ENCODE data around the gene CACUL1.

Gene CACUL1

GRCh38 chr10:118735294-118735693 lies 19.5 kb downstream of the CACUL1 start:
- DNase-seq = no peak

GRCh38 chr10:118734475-118734874 lies 20.3 kb downstream of the CACUL1 start:
- no peak for DNase-seq

GRCh38 chr10:118732245-118733165 lies 22.3 kb downstream of the CACUL1 start:
- no peak for DNase-seq

DNA sequence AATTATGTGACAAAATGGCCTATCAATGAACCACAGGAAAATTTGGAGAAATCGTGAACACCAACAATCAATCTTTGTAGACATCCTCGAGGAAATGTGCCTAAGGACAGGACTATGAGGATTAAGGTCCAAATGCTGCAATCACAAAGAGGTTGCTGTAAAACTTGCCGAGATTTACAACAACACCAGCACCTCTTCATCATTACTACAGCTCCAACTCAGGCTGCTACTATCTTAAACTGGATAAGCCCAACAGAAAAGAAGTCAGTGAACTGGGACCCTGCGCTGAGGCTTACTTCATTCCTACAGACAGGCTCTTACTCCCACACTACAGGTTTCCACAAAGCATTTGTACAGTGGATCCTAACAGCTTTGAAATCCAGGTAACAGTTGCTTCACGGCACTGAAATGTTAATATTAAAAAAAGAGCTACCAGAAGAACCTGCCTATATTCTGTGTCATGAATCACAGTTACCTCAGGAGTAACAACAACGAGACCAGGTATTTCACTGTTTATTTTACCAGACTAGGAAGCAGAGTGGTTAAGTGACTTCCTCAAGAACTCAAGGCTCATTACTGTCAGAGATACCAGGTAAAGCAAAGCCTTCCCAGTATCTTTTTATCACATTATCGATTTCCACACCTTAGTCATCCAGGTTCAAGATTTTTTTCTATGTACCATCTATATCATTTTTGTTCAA lies 23.9 kb downstream of the CACUL1 start:
- DNase-seq = no peak

GRCh38 chr10:118729641-118730258 lies 25.0 kb downstream of the CACUL1 start:
- DNase-seq = peak in 1 of 58 donors; percentile 27

GRCh38 chr10:118729200-118729599 lies 25.6 kb downstream of the CACUL1 start:
- no peak for DNase-seq

GRCh38 chr10:118725886-118726500 lies 28.8 kb downstream of the CACUL1 start:
- DNase-seq = no peak

DNA sequence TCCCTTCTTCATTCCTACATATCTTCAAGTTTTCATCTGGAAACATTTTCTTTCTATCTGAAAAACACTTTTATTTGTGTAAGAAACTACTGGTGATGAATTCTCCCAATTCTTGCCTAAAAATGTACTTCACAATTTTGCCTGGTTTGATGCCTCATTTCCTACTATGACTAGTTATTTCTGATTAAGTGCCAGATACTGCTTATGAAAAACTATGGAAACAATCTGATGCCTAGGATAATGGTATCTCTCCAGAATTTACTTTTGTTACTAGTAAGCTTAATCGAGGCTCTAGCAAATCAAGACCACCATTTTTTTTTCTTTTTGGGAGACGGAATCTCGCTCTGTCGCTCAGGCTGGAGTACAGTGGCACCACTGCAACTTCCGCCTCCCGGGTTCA lies 31.3 kb downstream of the CACUL1 start:
- DNase-seq = no peak

- no peak for DNase-seq
Measured at GRCh38 chr10:118721539-118721876, 33.3 kb downstream of the CACUL1 start.

DNA sequence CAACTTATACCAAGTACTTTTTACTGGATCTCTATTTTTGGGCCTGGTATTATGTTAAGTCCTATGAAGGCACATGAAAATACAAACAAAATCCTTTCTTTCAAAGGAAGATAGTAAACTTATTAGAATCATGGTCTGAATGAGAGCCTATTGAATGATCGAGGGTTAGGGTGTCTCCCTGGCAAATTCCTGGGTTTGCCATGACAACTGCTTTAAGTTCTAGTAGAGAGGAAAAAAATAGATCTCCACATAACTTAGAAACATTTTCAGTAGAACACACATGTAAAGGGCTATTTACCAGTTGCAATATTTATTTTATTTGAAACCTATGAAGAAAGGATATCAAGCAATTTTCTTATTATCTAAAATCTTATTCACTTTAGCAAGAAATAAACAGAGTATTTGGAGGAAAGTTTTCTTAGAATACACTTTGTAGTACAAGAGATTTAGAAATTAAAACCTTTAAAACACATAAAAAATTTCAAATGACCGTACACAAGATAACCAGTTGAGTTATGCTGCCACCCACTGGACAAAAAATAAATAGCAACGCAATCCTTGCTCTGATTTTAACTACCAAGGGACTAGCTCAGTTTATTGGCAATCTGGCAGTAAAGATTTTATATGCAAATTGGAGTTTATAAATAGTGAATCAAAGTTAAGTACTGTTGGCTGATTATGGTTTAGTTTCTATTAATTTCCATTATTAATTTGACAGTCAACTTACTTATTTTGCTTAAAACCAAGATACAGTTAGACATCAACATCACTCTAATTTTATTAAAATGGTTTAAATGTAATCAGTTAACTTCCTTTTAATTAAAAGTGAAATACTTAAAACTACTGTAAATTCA lies 33.9 kb downstream of the CACUL1 start:
- peak in 22 of 58 donors; percentile 2 to 75 (median 25) for DNase-seq

- DNase-seq = no peak
Measured at GRCh38 chr10:118714366-118714765, 40.4 kb downstream of the CACUL1 start.

GRCh38 chr10:118712930-118713634 lies 41.7 kb downstream of the CACUL1 start:
- DNase-seq = no peak

GRCh38 chr10:118712080-118712479 lies 42.7 kb downstream of the CACUL1 start:
- DNase-seq = no peak

- DNase-seq = no peak
Measured at GRCh38 chr10:118710487-118710886, 44.3 kb downstream of the CACUL1 start.

DNA sequence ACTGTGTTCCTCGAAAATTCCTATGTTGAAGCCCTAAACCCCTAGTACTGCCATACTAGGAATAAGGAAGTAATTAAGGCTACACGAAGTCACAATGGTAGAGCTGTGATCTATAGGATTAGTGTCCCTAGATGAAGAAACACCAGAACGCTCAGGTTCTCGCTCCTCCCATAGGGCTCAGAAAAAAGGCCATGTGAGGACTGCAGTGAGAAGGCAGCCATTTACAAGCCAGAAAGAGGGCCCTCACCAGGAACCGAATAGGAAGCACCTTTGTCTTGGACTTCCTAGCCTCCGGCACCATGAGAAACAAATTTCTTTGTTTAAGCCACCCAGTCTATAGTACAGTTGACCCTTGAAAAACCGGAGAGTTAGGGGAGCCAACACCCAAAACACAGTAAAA lies 46.2 kb downstream of the CACUL1 start:
- no peak for DNase-seq

DNA sequence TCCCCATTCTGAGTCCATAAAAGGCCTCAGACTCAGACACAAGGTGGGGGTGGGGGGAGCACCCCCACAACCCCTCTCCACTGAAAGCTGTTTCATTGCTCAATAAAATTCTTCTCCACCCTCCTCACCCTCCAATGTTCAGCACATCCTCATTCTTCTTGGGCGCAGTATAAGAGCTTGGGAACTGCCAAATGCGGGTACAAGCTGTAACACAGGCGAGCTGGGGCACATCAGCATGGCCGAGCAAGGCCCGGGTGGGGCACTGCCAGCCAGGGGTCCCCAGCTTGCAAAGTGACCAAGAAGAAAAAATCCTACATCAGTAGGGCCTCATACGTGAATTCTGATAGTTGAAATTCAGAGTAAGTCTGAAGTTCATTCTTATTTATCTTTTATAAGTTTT lies 50.1 kb downstream of the CACUL1 start:
- no peak for DNase-seq

GRCh38 chr10:118701529-118702323 lies 53.0 kb downstream of the CACUL1 start:
- no peak for DNase-seq

- no peak for DNase-seq
Measured at GRCh38 chr10:118698421-118698820, 56.3 kb downstream of the CACUL1 start.

- DNase-seq = no peak
Measured at GRCh38 chr10:118694848-118695247, 59.9 kb downstream of the CACUL1 start.
